GM21381 (cell line): Measurements from ENCODE around the gene PAIP1.
"Not testable (repeated sequence)": the region's sequence is repeated elsewhere in the genome, so short reads cannot be mapped to it uniquely, and the experiment has no call there.

Source experiments
- ATAC-seq: cut with Tn5 transposase; IDR thresholded peaks from one replicate; pipeline ENCODE4 v1.9.1; 2021; ENCODE audit warnings: mild to moderate bottlenecking, moderate library complexity; ENCODE audit not compliant: unreplicated experiment

The PAIP1 gene

DNA sequence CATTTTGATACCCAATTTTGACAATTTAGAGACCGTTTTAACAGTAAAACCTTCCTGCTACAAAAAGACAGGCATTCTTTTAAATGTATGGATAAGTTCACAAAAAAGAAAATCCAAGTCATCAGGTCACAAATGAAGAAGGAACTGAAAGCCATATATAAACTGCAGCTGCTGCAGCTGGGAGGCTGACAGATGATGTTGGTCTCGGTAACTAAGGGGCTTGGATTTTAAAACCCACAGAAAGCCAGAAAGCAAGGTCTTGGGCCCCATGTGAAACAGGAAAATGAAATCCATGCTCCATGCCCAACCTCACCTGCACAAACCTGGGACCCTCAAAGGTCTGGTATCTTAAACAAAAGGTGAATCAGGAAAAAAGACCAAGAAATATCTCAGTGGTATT is 26.2 kb downstream of the PAIP1 start:
- ATAC-seq, result no peak

DNA sequence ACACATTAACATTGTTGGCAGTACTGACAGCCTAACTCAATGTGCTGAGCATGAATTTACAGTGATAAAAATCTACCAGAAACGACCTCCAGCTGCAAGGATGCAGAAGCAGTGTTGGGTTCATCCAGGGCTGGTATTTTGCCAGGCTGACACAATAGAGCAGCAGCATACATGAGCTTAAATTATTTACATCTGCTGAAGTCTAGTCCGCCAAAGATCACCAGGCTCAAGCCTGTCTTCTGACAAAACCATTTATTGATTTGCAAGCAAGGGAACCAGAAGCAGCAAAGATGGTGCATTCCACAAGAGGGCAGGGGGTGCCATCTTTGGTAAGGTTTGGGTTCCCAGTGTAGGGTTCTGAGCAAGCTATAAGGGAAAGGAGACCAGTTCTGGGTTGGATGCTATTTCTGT is 33.2 kb downstream of the PAIP1 start:
- no peak for ATAC-seq

DNA sequence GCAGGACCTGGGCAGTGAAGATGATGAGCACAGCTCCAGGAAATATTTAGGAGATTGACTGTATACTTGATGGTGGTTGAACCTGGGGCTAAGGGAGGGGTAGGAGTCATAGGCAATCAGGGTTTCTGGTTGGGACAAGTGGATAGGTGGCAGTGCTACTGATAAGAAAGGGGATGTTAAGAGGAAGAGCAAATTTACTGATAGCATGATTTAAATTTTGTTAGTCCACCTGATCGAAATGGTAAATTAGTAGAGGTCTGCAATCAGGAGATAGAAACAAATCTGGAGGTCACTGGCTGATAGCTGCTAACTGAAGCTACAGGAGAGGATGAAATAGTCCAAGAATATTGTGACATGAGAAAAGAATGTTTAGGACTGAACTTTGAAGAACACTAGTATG is 36.3 kb downstream of the PAIP1 start:
- ATAC-seq, result no peak

DNA sequence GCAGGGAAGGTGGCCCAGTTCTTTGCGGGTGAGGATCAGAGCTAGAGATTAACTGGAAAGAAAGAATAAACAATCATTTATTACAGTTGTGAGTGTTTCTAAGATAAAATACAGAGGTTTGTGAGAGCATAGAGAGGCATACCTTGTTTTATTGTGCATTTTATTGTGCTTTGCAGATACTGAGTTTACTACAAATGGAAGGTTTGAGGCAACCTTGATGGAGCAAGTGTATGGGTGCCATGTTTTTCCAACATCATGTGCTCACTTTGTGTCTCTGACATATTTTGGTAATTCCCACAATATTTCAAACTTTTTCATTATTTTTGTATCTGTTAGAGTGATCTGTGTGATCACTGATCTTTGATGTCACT is 41.2 kb downstream of the PAIP1 start:
- no peak for ATAC-seq

GRCh38 chr5:43514816-43515677 is 41.8 kb downstream of the PAIP1 start, which contains the start of gene C5orf34:
Gene C5orf34, minus strand, starts transcription at chr5:43515148. Its CDS starts 5,809 bp downstream, at chr5:43509339.
- peak; percentile 98 for ATAC-seq

DNA sequence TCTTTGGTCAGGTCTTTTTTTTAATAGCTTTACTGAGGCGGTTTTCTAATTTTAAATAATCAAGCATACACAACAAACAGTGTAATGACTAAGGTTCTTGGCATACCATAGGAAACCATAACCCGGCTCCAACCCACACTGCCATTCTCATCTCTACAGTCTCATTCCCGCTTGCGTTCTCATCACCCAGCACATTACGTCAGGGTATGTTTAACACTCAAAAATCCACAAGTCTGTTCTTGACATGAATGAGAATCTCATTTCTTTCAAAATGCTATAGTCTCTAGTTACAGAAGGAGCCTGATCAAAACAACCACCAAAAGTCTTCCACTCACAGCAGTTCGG is 42.4 kb downstream of the PAIP1 start:
- ATAC-seq, result peak; percentile 20

- no peak for ATAC-seq
Observed at GRCh38 chr5:43514025-43514424, 42.9 kb downstream of the PAIP1 start.

GRCh38 chr5:43511062-43511461 is 45.8 kb downstream of the PAIP1 start:
- ATAC-seq, result not testable (repeated sequence)

DNA sequence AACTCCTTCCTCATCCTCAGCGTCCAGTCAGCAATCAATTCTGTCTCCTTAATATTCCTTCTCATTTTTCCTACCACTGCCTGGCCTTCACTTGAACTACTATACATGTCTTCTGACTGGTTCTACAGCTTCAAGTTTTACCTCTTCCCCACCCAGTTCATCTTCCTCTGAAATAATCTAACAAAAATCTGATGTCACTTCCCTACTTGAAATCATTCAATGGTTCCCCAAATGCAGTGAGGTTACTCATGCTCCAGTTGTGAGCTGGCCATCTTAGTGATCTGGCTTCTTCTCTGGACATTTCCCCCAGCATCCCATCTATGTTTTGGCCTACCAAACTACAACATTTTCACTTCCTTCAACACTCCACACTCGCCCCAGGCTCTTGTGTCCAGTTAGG is 58.3 kb downstream of the PAIP1 start:
- no peak for ATAC-seq

DNA sequence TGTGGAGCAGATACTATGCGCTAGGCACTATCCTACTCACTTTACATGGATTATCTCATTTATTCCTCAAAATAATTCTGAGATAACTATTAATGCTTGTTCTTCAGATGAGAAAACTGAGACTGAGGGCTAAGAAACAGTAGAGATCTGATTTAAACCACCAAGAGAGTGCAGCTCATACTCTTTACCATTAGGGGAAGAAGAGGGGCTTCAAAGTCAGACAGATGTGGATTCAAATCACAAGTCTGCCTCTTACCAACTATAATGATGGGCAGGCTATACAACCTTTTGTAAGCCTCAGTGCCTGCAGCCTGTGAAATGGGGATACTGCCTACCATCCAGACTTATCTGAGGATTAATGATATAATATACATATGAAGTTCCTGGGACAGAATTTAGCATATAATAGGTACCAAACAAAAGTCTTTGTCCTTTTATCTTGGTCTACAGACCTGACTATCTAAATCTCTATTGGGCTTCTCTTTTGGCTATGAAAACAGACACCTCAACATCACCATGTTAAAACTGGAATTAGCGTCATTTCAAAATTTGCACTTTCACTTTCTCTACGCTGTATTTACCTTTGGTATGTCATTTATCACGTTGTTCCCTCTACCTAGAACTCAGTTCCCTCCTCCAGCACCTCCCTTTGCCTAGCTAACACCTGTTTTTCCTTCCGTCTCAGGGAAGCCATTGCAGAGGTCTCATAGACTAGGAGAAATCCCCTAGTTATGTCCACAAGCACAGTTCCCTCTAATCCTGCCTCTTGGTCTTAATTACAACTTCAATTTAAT is 59.4 kb downstream of the PAIP1 start:
- no peak for ATAC-seq

DNA sequence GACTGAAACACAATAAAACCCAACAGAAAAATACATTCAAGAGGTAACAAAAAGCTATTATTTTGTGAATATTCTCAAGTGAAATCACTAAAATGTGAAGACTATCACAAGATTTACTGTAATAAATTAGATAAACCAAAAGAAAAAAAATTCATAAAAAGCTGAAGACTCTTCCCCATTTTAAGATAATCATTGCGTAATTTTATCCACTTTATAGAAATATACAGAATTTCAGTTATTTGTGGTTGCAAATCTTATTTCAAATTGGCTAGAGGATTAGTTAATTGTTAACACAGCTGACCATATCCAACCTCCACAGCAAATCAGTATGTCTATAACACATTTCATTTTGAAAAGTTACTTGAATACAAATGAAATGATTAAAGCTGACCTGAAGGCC is 65.6 kb downstream of the PAIP1 start:
- ATAC-seq, result no peak

DNA sequence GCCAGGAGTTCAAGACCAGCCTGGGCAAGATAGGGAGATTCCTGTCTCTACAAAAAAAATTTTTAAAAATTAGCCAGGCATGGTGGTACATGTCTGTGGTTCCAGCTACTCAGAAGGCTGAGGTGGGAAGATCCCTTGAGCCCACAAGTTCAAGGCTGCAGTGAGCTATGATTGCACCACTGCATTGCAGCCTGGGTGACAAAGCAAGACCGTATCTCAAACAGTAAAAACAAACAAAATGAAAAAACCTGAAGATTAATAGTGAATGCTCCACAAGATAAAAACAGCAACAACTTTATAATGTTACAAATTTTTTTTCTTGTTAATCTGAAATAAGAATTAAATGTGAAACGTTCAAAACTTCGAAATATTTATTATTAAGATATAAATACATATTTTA is 70.5 kb downstream of the PAIP1 start:
- no peak for ATAC-seq

- ATAC-seq, result no peak
Observed at GRCh38 chr5:43485406-43485805, 71.5 kb downstream of the PAIP1 start.

GRCh38 chr5:43484106-43484849 is 72.6 kb downstream of the PAIP1 start:
- ATAC-seq, result peak; percentile 65

DNA sequence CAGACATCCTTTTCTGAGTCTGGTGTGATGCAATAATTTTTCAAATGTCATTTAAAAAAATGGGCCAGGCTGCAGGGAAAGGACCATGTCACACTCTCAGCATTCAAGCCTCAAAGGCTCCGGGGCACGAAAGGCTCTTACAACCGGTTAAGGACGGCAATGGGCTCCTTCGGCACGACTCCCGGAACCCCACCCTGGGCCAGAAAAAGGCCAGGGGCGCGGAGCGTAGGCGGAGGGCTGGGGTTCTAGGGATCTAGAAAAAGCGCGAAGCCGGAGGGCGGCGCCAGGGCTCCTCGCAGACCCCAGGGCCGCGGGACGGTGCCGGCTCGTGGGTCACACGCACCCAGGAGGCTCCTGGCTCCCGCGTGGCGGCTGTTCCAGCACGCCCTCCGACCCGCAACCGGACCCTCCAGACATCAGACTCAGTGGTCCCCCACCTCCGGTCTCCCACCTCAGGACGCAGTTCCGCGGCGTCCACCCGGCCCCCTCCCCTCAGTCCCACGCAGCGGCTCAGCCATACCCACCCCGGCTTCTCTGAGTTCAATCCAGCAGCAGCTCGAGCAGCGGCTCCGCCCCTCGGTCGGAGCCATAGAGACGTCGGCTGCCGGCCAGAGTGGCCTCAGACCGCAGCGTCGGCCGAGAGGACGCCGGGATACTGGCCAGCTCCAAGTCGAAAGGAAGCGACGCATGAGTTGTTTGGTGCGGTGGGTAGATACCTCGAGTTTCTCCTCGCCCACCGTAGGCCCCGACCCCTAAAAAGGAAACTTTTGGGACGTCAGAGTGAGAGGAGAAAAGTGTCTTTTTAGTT is 73.4 kb downstream of the PAIP1 start, which contains the start of gene TMEM267:
Gene TMEM267 (minus strand): TSS at position 568 of the 808 bp plus-strand sequence. CDS start 29,896 bp downstream, outside the sequence.
- ATAC-seq, result peak; percentile 91

GRCh38 chr5:43482490-43483297 is 74.2 kb downstream of the PAIP1 start:
- no peak for ATAC-seq
